Measurements from ENCODE around the gene DLL4. TPM values are rescaled to one million over a fixed set of nuclear protein-coding genes. Genes with fewer than 3 reads are reported as not detected.
"Not testable (repeated sequence)": the region's sequence is repeated elsewhere in the genome, so short reads cannot be mapped to it uniquely, and the experiment has no call there.

DLL4 gene
- total and polyA plus RNA-seq, 2 experiments from 2014 or later = not detected

- H3K9me3 ChIP-seq (ENCODE audit: low read depth) = no peaks in the 10 kb centered on the region
- H3K79me2 ChIP-seq (ENCODE audit: insufficient read depth) = peaks cover 5% of the 10 kb centered on the region
- TF ChIP-seq EZH2 (IDR thresholded peaks at IDR 0.05; ENCODE audit: insufficient read depth, poor library complexity, severe bottlenecking) = no peak
- TF ChIP-seq EZH2phosphoT487 (IDR thresholded peaks at IDR 0.05; ENCODE audit: insufficient read depth, low read depth) = no peak
- no peaks in the 10 kb centered on the region; the same call in 1 of the 2 replicates for H4K20me1 ChIP-seq (ENCODE audit: insufficient read depth)
- in situ Hi-C loops (cut with MboI) = no loop called here
- H3F3A ChIP-seq (ENCODE audit: insufficient read depth) = peaks cover 9% of the 10 kb centered on the region; the same call in 1 of the 2 replicates
- H3K27ac ChIP-seq = no peak overlapping the region
- no peak for DNase-seq
- H2AFZ ChIP-seq = no peak overlapping the region
- no peak overlapping the region for H3K4me3 ChIP-seq
- no peak overlapping the region for H3K9ac ChIP-seq
- H3K4me2 ChIP-seq (ENCODE audit: unreplicated experiment) = no peak overlapping the region
- H3K27me3 ChIP-seq (replicated peaks; ENCODE audit: insufficient read depth) = no peaks in the 10 kb centered on the region
- 72 to 75% methylated on average over 9 to 11 of the region's 11 CpGs for WGBS, 2 experiments (ENCODE audit: low coverage in 1 of 2, low lambda C conversion rate in 2 of 2, missing lambda C conversion rate in 2 of 2)
- peaks cover 12% of the 10 kb centered on the region for H3K4me1 ChIP-seq (ENCODE audit: insufficient read depth)
- H3K9me2 ChIP-seq (ENCODE audit: insufficient read depth) = no peaks in the 10 kb centered on the region
- H3K36me3 ChIP-seq (ENCODE audit: low read depth) = peaks cover 15% of the 10 kb centered on the region; the same call in 1 of the 2 replicates
These were observed 31.8 kb downstream of the DLL4 start for GRCh38 chr15:40960925-40961324.

- in situ Hi-C loops (cut with MboI) = not testable (repeated sequence)
These were observed 32.6 kb downstream of the DLL4 start for GRCh38 chr15:40961740-40962139.

GRCh38 chr15:40962317-40962716, 33.2 kb downstream of the DLL4 start:
- H4K20me1 ChIP-seq (ENCODE audit: insufficient read depth); H3K9ac ChIP-seq; H3K79me2 ChIP-seq (ENCODE audit: insufficient read depth); H3K27ac ChIP-seq; H3K4me1 ChIP-seq (ENCODE audit: insufficient read depth); H2AFZ ChIP-seq; H3K27me3 ChIP-seq (replicated peaks; ENCODE audit: insufficient read depth); in situ Hi-C loops (cut with MboI); H3K4me2 ChIP-seq (ENCODE audit: unreplicated experiment); H3K9me3 ChIP-seq (ENCODE audit: low read depth); H3K4me3 ChIP-seq; H3K36me3 ChIP-seq (ENCODE audit: low read depth); H3F3A ChIP-seq (ENCODE audit: insufficient read depth); DNase-seq; H3K9me2 ChIP-seq (ENCODE audit: insufficient read depth): not testable (repeated sequence)
- WGBS, 2 experiments (ENCODE audit: low coverage in 1 of 2, low lambda C conversion rate in 2 of 2, missing lambda C conversion rate in 2 of 2) = 85 to 86% methylated on average over 14 of the region's 14 CpGs

More at GRCh38 chr15:40961740-40962139, 32.6 kb downstream of the DLL4 start:
- not testable (repeated sequence) for H3K4me1 ChIP-seq (ENCODE audit: insufficient read depth); H3K9ac ChIP-seq; H3K9me2 ChIP-seq (ENCODE audit: insufficient read depth); H4K20me1 ChIP-seq (ENCODE audit: insufficient read depth); H3K4me2 ChIP-seq (ENCODE audit: unreplicated experiment); H3K27ac ChIP-seq; H3F3A ChIP-seq (ENCODE audit: insufficient read depth); H2AFZ ChIP-seq; H3K9me3 ChIP-seq (ENCODE audit: low read depth); DNase-seq; H3K27me3 ChIP-seq (replicated peaks; ENCODE audit: insufficient read depth); H3K4me3 ChIP-seq; H3K36me3 ChIP-seq (ENCODE audit: low read depth); H3K79me2 ChIP-seq (ENCODE audit: insufficient read depth)
- 94 to 100% methylated on average over 6 to 24 of the region's 25 CpGs for WGBS, 2 experiments (ENCODE audit: low coverage in 1 of 2, low lambda C conversion rate in 2 of 2, missing lambda C conversion rate in 2 of 2)

- Histone ChIP-seq H3K9ac (no peak overlapping the region), H3K4me3 (no peak overlapping the region), H3F3A (ENCODE audit: insufficient read depth) (no peaks in the 10 kb centered on the region; the same call in 1 of the 2 replicates), H3K36me3 (ENCODE audit: low read depth) (no peaks in the 10 kb centered on the region), H3K27me3 (replicated peaks; ENCODE audit: insufficient read depth) (no peaks in the 10 kb centered on the region), H3K27ac (no peak overlapping the region), H3K79me2 (ENCODE audit: insufficient read depth) (no peaks in the 10 kb centered on the region), H3K4me2 (ENCODE audit: unreplicated experiment) (no peak overlapping the region), H3K9me3 (ENCODE audit: low read depth) (no peaks in the 10 kb centered on the region), H4K20me1 (ENCODE audit: insufficient read depth) (no peaks in the 10 kb centered on the region), H3K9me2 (ENCODE audit: insufficient read depth) (no peaks in the 10 kb centered on the region), H3K4me1 (ENCODE audit: insufficient read depth) (no peaks in the 10 kb centered on the region), H2AFZ (no peak overlapping the region)
- no peak for DNase-seq
- no peak for TF ChIP-seq EZH2 (IDR thresholded peaks at IDR 0.05; ENCODE audit: insufficient read depth, poor library complexity, severe bottlenecking)
- TF ChIP-seq EZH2phosphoT487 (IDR thresholded peaks at IDR 0.05; ENCODE audit: insufficient read depth, low read depth) = no peak
- in situ Hi-C loops (cut with MboI) = no loop called here
- 80 to 83% methylated on average over 12 of the region's 12 CpGs for WGBS, 2 experiments (ENCODE audit: low coverage in 1 of 2, low lambda C conversion rate in 2 of 2, missing lambda C conversion rate in 2 of 2)
These were observed 34.1 kb downstream of the DLL4 start for GRCh38 chr15:40963201-40963600.

GRCh38 chr15:40964006-40964405, 34.9 kb downstream of the DLL4 start:
- H3K27me3 ChIP-seq (replicated peaks; ENCODE audit: insufficient read depth) = no peaks in the 10 kb centered on the region
- no peaks in the 10 kb centered on the region for H3K4me1 ChIP-seq (ENCODE audit: insufficient read depth)
- no peak overlapping the region for H3K9ac ChIP-seq
- H4K20me1 ChIP-seq (ENCODE audit: insufficient read depth) = no peaks in the 10 kb centered on the region
- no peak overlapping the region for H2AFZ ChIP-seq
- H3K9me3 ChIP-seq (ENCODE audit: low read depth) = no peaks in the 10 kb centered on the region
- no peaks in the 10 kb centered on the region for H3K79me2 ChIP-seq (ENCODE audit: insufficient read depth)
- in situ Hi-C loops (cut with MboI) = no loop called here
- no peaks in the 10 kb centered on the region for H3K9me2 ChIP-seq (ENCODE audit: insufficient read depth)
- H3F3A ChIP-seq (ENCODE audit: insufficient read depth) = no peaks in the 10 kb centered on the region
- TF ChIP-seq EZH2phosphoT487 (IDR thresholded peaks at IDR 0.05; ENCODE audit: insufficient read depth, low read depth) (no peak), EZH2 (IDR thresholded peaks at IDR 0.05; ENCODE audit: insufficient read depth, poor library complexity, severe bottlenecking) (no peak)
- H3K4me3 ChIP-seq = no peak overlapping the region
- DNase-seq = no peak
- 69 to 81% methylated on average over 3 to 8 of the region's 8 CpGs for WGBS, 2 experiments (ENCODE audit: low coverage in 1 of 2, low lambda C conversion rate in 2 of 2, missing lambda C conversion rate in 2 of 2)
- H3K36me3 ChIP-seq (ENCODE audit: low read depth) = no peaks in the 10 kb centered on the region
- H3K27ac ChIP-seq = no peak overlapping the region
- H3K4me2 ChIP-seq (ENCODE audit: unreplicated experiment) = no peak overlapping the region

All from GM23248 (cell line).